ENCODE measurements around the gene RNASE13. TPM values are rescaled to one million over a fixed set of nuclear protein-coding genes. Genes with fewer than 3 reads are reported as not detected.

RNASE13 gene
- total and polyA plus RNA-seq, 2 experiments from 2014 or later = not detected

Small RNA genes within 50 kb of the gene (microRNA-seq; reads per million reads assigned to microRNA genes)
- gene MIR6717 (ENCODE audit: borderline number of aligned reads) = not detected

Other genes with a start within 250 kb of the RNASE13 start
- gene RNASE1, start 232.0 kb downstream of the RNASE13 start, total RNA-seq (2014; rRNA removed; shearing (Covaris generic)) = not detected in 2 replicates
- not detected in 2 replicates for gene RNASE1, start 232.0 kb downstream of the RNASE13 start, polyA plus RNA-seq (2016; fragmentation: Nextera tagmentation; extraction: Ambion mirVana)
- not detected in 2 replicates for gene RNASE3, start 143.4 kb downstream of the RNASE13 start, total RNA-seq (2014; rRNA removed; shearing (Covaris generic))
- gene RNASE3, start 143.4 kb downstream of the RNASE13 start, polyA plus RNA-seq (2016; fragmentation: Nextera tagmentation; extraction: Ambion mirVana) = not detected in 2 replicates
- gene RNASE2, start 79.3 kb downstream of the RNASE13 start, total RNA-seq (2014; rRNA removed; shearing (Covaris generic)) = not detected in 2 replicates
- not detected in 2 replicates for gene RNASE2, start 79.3 kb downstream of the RNASE13 start, polyA plus RNA-seq (2016; fragmentation: Nextera tagmentation; extraction: Ambion mirVana)
- 65.8 and 87.7 TPM in 2 replicates for gene METTL17, start 44.8 kb downstream of the RNASE13 start, total RNA-seq (2014; rRNA removed; shearing (Covaris generic))
- 30.6 and 31.3 TPM in 2 replicates for gene METTL17, start 44.8 kb downstream of the RNASE13 start, polyA plus RNA-seq (2016; fragmentation: Nextera tagmentation; extraction: Ambion mirVana)
- gene SLC39A2, start 35.5 kb downstream of the RNASE13 start, total RNA-seq (2014; rRNA removed; shearing (Covaris generic)) = not detected in 2 replicates
- 0.24 TPM in 1 of 2 replicates, not detected in the other for gene SLC39A2, start 35.5 kb downstream of the RNASE13 start, polyA plus RNA-seq (2016; fragmentation: Nextera tagmentation; extraction: Ambion mirVana)
- 2.8 TPM in 1 of 2 replicates, not detected in the other for gene NDRG2, start 9.7 kb downstream of the RNASE13 start, total RNA-seq (2014; rRNA removed; shearing (Covaris generic))
- 0.28 and 0.85 TPM in 2 replicates for gene NDRG2, start 9.7 kb downstream of the RNASE13 start, polyA plus RNA-seq (2016; fragmentation: Nextera tagmentation; extraction: Ambion mirVana)
- not detected in 2 replicates for gene TPPP2, start 4.6 kb downstream of the RNASE13 start, total RNA-seq (2014; rRNA removed; shearing (Covaris generic))
- not detected in 2 replicates for gene TPPP2, start 4.6 kb downstream of the RNASE13 start, polyA plus RNA-seq (2016; fragmentation: Nextera tagmentation; extraction: Ambion mirVana)
- not detected in 2 replicates for gene RNASE7, start 7.6 kb upstream of the RNASE13 start, total RNA-seq (2014; rRNA removed; shearing (Covaris generic))
- not detected in 2 replicates for gene RNASE7, start 7.6 kb upstream of the RNASE13 start, polyA plus RNA-seq (2016; fragmentation: Nextera tagmentation; extraction: Ambion mirVana)
- gene RNASE8, start 23.0 kb upstream of the RNASE13 start, total RNA-seq (2014; rRNA removed; shearing (Covaris generic)) = not detected in 2 replicates
- not detected in 2 replicates for gene RNASE8, start 23.0 kb upstream of the RNASE13 start, polyA plus RNA-seq (2016; fragmentation: Nextera tagmentation; extraction: Ambion mirVana)
- gene ARHGEF40, start 35.5 kb upstream of the RNASE13 start, total RNA-seq (2014; rRNA removed; shearing (Covaris generic)) = 56.6 and 68.3 TPM in 2 replicates
- gene ARHGEF40, start 35.5 kb upstream of the RNASE13 start, polyA plus RNA-seq (2016; fragmentation: Nextera tagmentation; extraction: Ambion mirVana) = 22.4 and 23.9 TPM in 2 replicates
- 15.9 and 24.0 TPM in 2 replicates for gene ZNF219, start 63.8 kb upstream of the RNASE13 start, total RNA-seq (2014; rRNA removed; shearing (Covaris generic))
- gene ZNF219, start 63.8 kb upstream of the RNASE13 start, polyA plus RNA-seq (2016; fragmentation: Nextera tagmentation; extraction: Ambion mirVana) = 1.6 and 1.8 TPM in 2 replicates
- gene TMEM253, start 66.3 kb upstream of the RNASE13 start, total RNA-seq (2014; rRNA removed; shearing (Covaris generic)) = 0.97 TPM in 1 of 2 replicates, not detected in the other
- gene TMEM253, start 66.3 kb upstream of the RNASE13 start, polyA plus RNA-seq (2016; fragmentation: Nextera tagmentation; extraction: Ambion mirVana) = 0.18 TPM in 1 of 2 replicates, not detected in the other
- gene OR5AU1, start 121.3 kb upstream of the RNASE13 start, total RNA-seq (2014; rRNA removed; shearing (Covaris generic)) = not detected in 2 replicates
- gene OR5AU1, start 121.3 kb upstream of the RNASE13 start, polyA plus RNA-seq (2016; fragmentation: Nextera tagmentation; extraction: Ambion mirVana) = not detected in 2 replicates
- gene HNRNPC, start 234.6 kb upstream of the RNASE13 start, total RNA-seq (2014; rRNA removed; shearing (Covaris generic)) = 674 and 705 TPM in 2 replicates
- gene HNRNPC, start 234.6 kb upstream of the RNASE13 start, polyA plus RNA-seq (2016; fragmentation: Nextera tagmentation; extraction: Ambion mirVana) = 584 and 592 TPM in 2 replicates
- not detected in 2 replicates for gene RPGRIP1, start 245.3 kb upstream of the RNASE13 start, total RNA-seq (2014; rRNA removed; shearing (Covaris generic))
- not detected in 2 replicates for gene RPGRIP1, start 245.3 kb upstream of the RNASE13 start, polyA plus RNA-seq (2016; fragmentation: Nextera tagmentation; extraction: Ambion mirVana)

Measured in GM23248 (cell line).